Inferior parietal cortex (tissue), 1 donor: ENCODE data around the gene ADAMTSL5.
"Not testable (repeated sequence)": the region's sequence is repeated elsewhere in the genome, so short reads cannot be mapped to it uniquely, and the experiment has no call there.

Source experiments
- DNase-seq: peaks from one replicate; pipeline ENCODE4 v3.0.0-alpha.2; 2016; ENCODE audit errors: extremely low spot score

The ADAMTSL5 gene

DNA sequence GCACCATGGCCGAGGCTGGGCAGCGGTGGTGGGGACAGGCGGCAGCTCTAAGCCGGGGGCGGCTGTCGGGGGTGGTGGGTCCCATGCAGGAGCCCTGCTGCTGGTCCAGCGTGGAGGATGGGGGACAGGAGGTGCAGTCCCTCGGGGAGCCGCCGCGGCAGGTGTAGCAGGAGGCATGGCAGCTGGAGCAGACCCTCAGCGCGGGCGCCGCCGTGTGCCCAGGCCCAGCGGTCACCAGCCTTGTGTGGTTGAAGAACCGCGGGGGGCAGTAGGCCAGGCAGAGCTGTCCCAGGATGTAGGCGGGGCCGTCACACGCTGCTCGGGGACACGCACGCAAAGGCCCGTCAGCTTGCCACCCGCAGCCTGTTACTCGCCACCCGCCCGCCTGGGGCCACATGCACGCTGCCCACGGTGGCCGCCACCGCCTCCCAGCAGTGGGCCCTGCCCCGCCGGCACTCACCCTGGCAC is 30.9 kb downstream of the ADAMTSL5 start:
- no peak for DNase-seq

- no peak for DNase-seq
These were observed 31.5 kb downstream of the ADAMTSL5 start for GRCh38 chr19:1481224-1481892.

DNA sequence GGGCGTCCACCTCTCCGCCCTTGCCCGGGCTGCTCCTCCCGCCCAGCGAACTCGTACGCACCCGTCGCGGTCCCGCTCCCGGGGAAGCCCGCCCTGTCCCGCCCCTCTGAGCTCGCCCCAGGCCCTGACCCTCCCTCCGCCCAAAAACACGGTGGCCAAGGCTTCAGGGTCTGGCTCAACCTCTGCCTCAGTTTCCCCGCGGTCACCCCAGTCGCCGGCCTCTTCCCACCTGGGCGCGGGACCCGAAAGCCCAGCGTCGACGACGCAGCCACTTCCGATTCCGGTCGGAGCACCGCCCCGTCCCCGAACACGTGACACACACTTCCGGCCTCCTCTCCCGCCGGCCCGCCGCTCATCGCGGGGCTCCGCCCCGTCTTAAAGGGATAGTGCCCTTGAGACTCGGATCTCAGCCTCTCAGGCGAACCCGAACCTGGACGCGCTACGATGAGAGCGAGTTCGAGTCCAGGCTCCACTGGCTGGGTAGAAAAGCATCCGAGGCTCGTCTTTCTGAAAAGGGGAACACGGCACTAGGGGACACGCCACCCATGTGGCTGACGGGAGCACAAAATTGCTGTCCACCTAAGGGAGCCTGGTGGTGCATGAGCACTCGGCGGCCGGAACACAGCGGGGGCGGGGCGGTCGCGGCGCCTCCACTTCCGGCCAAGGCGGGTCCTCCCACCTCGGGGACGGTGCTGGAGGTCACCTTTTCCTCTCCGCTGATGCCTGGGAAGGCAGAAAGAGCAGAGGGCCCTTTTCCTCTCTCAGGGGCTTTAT is 33.7 kb downstream of the ADAMTSL5 start, which contains the start of gene C19orf25:
Gene C19orf25, minus strand, starts transcription at position 282 of the 774 bp plus-strand sequence. CDS start 312 bp downstream, outside the sequence.
- DNase-seq, result peak; percentile 95

- not testable (repeated sequence) for DNase-seq
These were observed 35.8 kb downstream of the ADAMTSL5 start for GRCh38 chr19:1477056-1477455.

- DNase-seq, result no peak
These were observed 36.9 kb downstream of the ADAMTSL5 start for GRCh38 chr19:1475751-1476437.

DNA sequence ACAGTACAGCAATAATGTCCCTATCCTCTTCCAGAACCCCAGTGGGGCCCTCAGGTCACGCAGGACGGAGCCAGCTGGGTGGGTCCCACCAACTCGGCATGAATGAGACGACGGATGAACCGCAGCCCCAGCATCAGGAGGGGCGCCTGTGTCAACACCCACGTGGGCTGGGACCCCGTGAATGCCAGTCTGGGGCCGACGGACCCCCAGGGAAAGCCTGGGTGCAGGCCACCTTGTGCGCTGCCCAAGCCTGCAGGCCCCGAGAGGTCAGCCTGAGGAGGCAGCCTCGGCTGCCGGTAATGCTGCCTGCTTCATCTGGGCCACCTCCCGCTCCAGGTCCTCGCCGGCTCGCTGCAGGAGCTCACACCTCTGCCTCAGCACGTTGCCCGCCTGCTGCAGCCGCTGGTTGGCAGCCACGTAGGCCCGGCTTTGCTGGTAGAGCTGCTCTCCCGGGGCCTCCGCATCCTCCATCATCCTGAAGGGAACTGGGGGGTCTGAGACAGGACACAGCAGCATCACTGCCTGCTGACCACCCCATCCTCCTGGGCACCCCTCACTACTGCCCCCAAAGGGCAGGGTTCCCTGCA is 38.0 kb downstream of the ADAMTSL5 start:
- DNase-seq, result no peak

- DNase-seq, result no peak
These were observed 38.6 kb downstream of the ADAMTSL5 start for GRCh38 chr19:1474011-1474764.

DNA sequence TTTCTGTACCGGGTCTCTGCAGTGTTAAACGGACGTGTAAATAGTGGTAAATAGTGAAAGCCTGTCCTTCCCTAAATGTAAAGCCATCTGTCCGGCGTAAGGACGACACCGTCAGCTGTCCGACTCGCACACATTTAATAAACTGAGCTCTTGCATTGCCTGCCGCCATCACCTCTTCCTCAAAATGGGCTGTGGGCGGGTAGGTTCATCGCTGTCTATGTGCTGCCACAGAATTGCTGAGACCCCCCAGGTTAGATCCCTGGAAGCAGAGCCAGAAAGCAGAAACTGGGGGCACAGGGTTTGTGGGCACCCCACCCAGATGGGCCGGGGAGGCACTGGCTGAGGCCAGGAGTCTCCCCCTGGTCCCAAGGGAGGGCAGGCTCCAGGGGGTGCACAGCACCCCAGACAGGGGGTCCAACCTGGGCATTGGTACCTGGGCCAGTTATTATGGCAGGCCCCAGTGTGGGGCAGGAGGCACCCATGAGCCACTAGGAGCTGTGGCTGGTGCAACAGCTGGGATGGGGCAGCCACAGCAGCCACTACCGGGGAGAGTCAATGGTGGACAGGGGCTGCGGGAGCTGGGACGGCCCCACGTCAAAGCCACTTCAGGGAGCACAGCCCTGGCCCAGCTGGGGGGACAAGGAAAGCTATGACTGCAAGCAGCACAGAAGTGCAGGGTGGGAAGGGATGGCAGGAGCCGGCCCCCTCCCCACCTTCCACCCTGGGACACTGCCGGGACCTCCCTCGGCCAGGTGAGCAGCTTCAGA is 39.6 kb downstream of the ADAMTSL5 start:
- DNase-seq, result no peak

DNA sequence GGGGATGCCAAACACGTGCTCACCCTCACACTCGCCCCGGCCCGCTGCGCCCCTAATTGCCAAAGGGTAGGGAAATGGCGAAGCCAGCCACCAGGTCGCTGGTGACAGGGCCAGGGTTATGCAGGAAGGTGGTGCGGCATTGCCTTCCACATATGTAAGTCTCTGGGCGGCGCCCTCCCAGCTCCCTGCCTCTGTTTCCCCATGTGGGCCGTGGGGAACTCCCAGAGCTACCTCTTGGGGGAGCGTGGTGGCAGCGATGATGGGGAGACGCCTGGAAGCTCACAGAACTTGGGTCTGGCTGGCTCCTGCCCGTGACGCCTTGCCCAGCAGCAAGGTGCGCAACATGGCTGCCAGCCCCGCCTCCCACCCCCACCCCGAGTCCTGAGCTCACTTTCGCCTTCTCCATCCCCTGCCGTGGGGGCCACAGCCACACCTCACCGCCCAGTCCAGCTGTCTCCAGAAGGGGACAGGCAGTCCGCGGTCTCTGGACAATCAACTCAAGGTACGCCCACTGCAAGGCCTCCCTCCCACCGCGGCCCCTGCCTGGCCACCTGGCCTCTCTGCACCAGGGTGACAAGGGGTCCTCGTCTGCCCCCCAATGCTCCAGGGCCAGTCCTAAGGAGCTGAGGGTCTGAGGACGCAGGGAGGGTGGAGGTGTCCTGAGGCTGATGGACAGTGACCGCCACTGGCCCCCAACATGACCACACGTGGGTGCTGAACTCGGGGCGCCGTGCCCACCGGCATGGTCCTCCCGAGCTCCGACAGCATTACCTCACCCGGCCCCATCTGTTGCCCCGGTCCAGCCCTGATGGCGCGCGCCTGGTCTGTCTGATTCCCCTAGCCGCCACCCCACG is 40.4 kb downstream of the ADAMTSL5 start:
- DNase-seq, result no peak

- DNase-seq, result no peak
These were observed 41.2 kb downstream of the ADAMTSL5 start for GRCh38 chr19:1471515-1472160.

GRCh38 chr19:1471010-1471514 is 41.8 kb downstream of the ADAMTSL5 start:
- DNase-seq, result no peak

DNA sequence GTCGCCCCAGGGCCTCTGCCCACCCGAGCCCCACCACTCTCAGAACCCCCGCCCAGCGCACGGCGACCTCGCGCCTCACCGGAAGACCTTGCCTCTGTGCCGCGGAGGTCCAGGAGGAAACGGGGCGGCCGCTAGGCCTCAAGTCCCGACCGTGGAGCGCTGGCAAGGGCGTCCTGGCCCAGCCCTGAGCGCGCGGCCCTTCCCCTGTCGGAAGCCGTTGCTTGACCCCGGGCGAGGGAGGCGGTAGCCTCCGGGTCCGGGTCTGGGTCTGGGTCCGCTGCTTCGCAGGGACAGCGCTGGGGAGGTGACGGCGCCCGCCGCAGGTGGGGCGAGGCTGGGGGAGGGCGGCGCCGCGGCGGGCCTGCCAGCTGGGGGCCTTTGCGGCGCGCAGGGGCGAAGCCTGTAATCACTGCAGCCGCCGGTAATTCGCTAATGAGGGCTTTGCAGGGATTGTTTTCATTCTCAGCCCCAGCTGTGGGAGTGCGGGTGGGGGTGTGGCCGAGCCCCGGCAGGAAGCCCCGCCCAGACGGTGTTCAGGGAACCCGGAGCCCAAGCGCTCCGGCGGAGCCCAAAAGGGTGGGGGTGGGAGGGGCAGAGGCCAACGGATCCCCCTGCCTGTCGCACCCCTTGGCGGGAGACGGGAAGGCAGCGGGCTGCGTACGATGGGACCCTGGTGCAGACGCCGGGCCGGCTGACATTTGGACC is 42.4 kb downstream of the ADAMTSL5 start:
- no peak for DNase-seq

GRCh38 chr19:1470055-1470304 is 42.8 kb downstream of the ADAMTSL5 start:
- no peak for DNase-seq

DNA sequence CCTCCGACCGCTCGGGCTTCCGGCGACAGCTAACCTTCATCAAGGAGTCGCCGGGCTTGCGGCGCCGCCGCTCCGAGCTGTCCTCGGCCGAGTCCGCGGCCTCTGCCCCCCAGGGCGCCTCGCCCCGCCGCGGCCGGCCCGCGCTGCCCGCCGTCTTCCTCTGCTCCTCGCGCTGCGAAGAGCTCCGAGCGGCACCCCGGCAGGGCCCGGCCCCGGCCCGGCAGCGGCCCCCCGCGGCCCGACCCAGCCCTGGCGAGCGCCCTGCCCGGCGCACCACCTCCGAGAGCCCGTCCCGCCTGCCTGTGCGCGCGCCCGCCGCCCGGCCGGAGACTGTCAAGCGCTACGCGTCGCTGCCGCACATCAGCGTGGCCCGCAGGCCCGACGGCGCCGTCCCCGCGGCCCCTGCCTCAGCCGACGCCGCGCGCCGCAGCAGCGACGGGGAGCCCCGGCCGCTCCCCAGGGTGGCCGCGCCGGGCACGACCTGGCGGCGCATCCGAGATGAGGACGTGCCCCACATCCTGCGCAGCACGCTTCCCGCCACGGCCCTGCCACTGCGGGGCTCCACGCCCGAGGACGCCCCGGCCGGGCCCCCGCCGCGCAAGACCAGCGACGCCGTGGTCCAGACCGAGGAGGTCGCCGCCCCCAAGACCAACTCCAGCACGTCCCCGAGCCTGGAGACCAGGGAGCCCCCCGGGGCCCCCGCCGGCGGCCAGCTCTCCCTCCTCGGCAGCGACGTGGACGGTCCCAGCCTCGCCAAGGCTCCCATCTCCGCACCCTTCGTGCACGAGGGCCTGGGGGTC is 43.4 kb downstream of the ADAMTSL5 start:
- no peak for DNase-seq

GRCh38 chr19:1468821-1469254 is 44.0 kb downstream of the ADAMTSL5 start:
- DNase-seq, result no peak

DNA sequence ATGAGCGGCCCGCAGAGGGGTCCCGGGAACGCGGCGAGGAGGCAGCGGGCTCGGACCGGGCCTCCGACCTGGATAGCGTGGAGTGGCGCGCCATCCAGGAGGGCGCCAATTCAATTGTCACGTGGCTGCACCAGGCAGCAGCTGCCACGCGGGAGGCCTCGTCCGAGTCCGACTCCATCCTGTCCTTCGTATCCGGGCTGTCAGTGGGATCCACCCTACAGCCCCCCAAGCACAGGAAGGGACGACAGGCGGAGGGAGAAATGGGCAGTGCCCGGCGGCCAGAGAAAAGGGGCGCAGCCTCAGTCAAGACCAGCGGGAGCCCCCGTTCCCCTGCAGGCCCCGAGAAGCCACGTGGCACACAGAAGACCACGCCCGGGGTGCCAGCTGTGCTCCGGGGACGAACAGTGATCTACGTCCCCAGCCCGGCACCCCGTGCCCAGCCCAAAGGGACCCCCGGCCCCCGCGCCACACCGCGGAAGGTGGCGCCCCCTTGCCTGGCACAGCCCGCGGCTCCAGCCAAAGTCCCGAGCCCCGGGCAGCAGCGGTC is 44.5 kb downstream of the ADAMTSL5 start:
- DNase-seq, result no peak
